ENCODE data around the gene CPT1A. TPM values are rescaled to one million over a fixed set of nuclear protein-coding genes. Genes with fewer than 3 reads are reported as not detected.

CPT1A gene
- total and polyA plus RNA-seq, 10 of the 15 experiments (the other 5 are each of a cell fraction or from before 2014, with no cell fraction given): 1.1 to 17.5 (median 6.0) TPM

GRCh38 chr11:68812526-68812925, 29.2 kb downstream of the CPT1A start:
- H3K4me3 ChIP-seq: no peak overlapping the region
- DNase-seq (ENCODE audit: low read depth, low spot score) (no peak), ATAC-seq (no peak), FAIRE-seq (no peak)
- TF ChIP-seq IKZF1 (conservative IDR thresholded peaks at IDR 0.05): no peak
- TF ChIP-seq WRNIP1 (IDR thresholded peaks at IDR 0.05; ENCODE audit: borderline replicate concordance, low read depth, low read length): no peak
- TF ChIP-seq ZSCAN29 (IDR thresholded peaks at IDR 0.05): no peak
- no peak for TF ChIP-seq SMARCA5 (IDR thresholded peaks at IDR 0.05)
- TF ChIP-seq, protein P1, sequence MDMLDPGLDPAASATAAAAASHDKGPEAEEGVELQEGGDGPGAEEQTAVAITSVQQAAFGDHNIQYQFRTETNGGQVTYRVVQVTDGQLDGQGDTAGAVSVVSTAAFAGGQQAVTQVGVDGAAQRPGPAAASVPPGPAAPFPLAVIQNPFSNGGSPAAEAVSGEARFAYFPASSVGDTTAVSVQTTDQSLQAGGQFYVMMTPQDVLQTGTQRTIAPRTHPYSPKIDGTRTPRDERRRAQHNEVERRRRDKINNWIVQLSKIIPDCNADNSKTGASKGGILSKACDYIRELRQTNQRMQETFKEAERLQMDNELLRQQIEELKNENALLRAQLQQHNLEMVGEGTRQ (IDR thresholded peaks at IDR 0.05; ENCODE audit: borderline replicate concordance, low read depth, low read length): no peak
- TF ChIP-seq SMC3 (IDR thresholded peaks at IDR 0.05; ENCODE audit: borderline replicate concordance, low read length): no peak
- no peak for TF ChIP-seq LARP7 (IDR thresholded peaks at IDR 0.05)
- no peak for TF ChIP-seq SIX5 (IDR thresholded peaks at IDR 0.05; ENCODE audit: low read depth, low read length, severe bottlenecking)
- no peak for TF ChIP-seq ESRRA (IDR thresholded peaks at IDR 0.05; ENCODE audit: low read length)
- no peak for TF ChIP-seq USF1 (IDR thresholded peaks at IDR 0.05; ENCODE audit: borderline replicate concordance, extremely low read length, insufficient read depth, low read depth, low read length)
- TF ChIP-seq KDM1A (IDR thresholded peaks at IDR 0.05; ENCODE audit: borderline replicate concordance): no peak
- TF ChIP-seq MXI1 (IDR thresholded peaks at IDR 0.05; ENCODE audit: low read depth, low read length): no peak
- WGBS (ENCODE audit: insufficient coverage, insufficient replicate concordance, low lambda C conversion rate, missing lambda C conversion rate): 99% methylated on average over 15 of the region's 15 CpGs
- in situ Hi-C loops (cut with MboI) (no loop called here), intact Hi-C loops (cut with micrococcal nuclease; ENCODE audit: unreplicated experiment) (no loop called here)
- ChIA-PET SMC1A (ENCODE audit: uncharacterized antibody, unreplicated experiment) (interaction anchor here (1.0 kb wide), 1 partner anchor 32 kb away, joined by 3 read pairs; no protein-coding TSS in a partner anchor), CTCF (interaction anchor here (1.4 kb wide), 1 partner anchor 15 kb away, joined by 3 read pairs; no protein-coding TSS in a partner anchor), RAD21 (ENCODE audit: unreplicated experiment) (no interaction called here), POLR2A (no interaction called here)
- H3K27me3 ChIP-seq (replicated peaks in 1 of 2; ENCODE audit: control insufficient read depth in 2 of 2, insufficient read depth in 2 of 2, low read length in 1 of 2): no peaks in the 10 kb centered on the region
- H3K4me2 ChIP-seq (ENCODE audit: control insufficient read depth, insufficient read depth): no peak overlapping the region
- H3K4me1 ChIP-seq (ENCODE audit: control insufficient read depth, insufficient read depth, low read length): no peaks in the 10 kb centered on the region
- no TSS peak for BruUV-seq (replicated peaks)
- H3K79me2 ChIP-seq (ENCODE audit: control insufficient read depth, insufficient read depth, low read length): no peaks in the 10 kb centered on the region
- H2AFZ ChIP-seq (ENCODE audit: control insufficient read depth, low read depth, low read length): no peak overlapping the region
- no peak overlapping the region for H3K27ac ChIP-seq (ENCODE audit: control insufficient read depth, insufficient read depth)
- no peaks in the 10 kb centered on the region for H3K9me3 ChIP-seq (replicated peaks; ENCODE audit: control insufficient read depth, insufficient read depth, low read length)
- no peak overlapping the region for H3K9ac ChIP-seq (ENCODE audit: control insufficient read depth, insufficient read depth, low read length)
- H4K20me1 ChIP-seq (ENCODE audit: control insufficient read depth, insufficient read depth): no peaks in the 10 kb centered on the region
- no peaks in the 10 kb centered on the region; a peak in 2 of 4 replicates for H3K36me3 ChIP-seq (ENCODE audit: control insufficient read depth in 2 of 2, insufficient read depth in 2 of 2, low read length in 1 of 2)
